T-helper 22 cell (primary cell): ENCODE results near the gene ASTN1.

Experiments used
- DNase-seq: peaks from one replicate; pipeline ENCODE4 v3.0.0-alpha.2; 2020; ENCODE audit warnings: low read depth

Gene ASTN1

DNA sequence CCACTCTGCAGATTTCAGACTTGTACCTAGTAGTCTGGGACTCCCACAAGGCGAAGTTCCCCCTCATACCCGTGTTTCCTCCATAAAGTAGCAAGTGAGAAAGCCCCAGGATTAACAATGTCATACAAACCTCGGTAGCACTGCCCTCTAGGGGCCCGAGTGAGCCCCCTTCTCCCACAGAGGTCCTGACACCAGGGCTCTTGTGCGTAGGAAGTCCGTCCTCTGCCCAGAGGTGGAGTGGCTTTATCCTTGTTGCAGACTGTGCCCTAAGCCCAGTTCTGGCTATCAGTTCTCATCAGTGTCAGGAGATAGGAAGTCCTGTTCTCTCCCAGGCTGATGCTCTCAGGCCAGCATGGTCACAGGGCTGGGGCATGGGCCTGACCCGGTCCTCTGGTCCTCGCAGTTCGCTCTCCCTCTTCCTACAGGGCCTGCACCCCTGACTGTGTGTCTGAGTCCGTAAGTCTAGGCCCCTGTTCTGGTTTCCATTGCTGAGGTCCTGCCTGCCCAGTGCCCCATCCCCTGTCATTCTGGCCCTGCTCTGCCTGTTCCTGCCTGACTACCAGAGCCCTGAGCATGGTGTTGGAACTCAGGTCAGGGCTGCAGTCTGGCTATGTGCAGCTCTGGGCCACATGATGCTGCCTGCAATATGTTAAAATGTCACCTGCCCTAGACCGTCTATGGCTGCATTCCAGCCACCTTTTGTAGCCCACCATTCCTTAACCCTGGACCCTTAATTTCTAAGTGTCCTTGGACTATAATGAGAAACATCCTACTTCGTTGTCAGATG is 285.6 kb downstream of the ASTN1 start:
- DNase-seq, result no peak

DNA sequence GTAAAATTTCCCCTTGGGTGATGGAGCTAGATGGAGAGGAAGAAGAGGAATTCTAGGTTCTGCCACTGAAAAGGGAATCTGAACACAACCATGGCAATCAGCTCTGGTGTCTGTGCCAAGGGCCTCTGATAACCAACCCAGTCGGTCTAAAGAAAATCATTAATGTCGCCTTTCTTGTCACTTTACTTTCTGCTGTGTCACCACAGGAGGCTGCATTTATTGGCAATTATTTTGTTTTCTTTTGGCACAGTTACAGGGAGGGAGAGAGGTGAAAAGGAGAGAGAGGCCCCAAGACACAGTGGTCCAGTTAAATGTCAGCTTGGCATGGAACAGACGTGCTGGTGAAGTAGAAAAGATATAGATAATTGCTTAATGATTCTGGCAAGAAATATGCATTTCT is 287.0 kb downstream of the ASTN1 start:
- no peak for DNase-seq

- DNase-seq, result no peak
These were observed 287.5 kb downstream of the ASTN1 start for GRCh38 chr1:176876966-176877515.

DNA sequence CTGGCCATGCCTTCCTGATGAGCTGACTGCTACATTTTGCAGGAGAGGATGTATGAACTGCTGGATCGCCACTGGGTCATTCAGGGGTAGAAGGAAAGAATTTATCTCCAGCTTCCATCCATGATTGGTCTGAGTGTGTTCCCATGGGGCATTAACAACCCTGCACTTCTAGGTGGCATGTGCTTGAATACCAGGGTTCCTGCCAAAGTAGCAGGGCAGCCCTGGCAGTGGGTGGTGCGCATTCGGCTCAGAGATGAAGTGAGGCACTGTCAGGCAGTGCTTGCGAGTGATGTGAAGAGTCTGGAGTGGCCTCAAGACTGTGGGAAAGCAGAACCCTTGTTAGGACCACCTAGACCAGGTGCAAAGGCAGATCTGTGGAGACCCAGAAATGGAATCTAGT is 294.9 kb downstream of the ASTN1 start:
- DNase-seq, result no peak

- no peak for DNase-seq
These were observed 298.3 kb downstream of the ASTN1 start for GRCh38 chr1:176866011-176866714.

DNA sequence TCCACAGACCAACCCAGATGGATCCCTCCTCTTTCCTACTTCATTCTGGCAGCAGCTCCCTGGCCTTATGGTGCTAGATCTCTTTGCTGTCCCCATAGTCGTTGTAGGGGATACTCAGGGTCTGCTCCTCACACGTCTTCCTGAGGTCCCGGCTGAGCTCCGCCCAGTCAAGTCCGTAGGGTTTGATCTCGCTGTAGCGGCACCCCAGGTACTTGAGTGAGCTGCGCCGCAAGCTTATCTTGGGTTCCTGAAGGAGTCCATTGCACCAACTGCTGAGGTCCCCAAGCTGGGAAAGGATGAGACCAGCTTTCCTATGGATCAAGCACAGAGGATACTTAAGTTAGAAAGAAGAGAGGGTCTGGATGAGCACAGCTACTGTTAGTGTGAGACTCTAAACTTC is 300.3 kb downstream of the ASTN1 start:
- DNase-seq, result no peak

- no peak for DNase-seq
These were observed 300.9 kb downstream of the ASTN1 start for GRCh38 chr1:176863613-176864012.

DNA sequence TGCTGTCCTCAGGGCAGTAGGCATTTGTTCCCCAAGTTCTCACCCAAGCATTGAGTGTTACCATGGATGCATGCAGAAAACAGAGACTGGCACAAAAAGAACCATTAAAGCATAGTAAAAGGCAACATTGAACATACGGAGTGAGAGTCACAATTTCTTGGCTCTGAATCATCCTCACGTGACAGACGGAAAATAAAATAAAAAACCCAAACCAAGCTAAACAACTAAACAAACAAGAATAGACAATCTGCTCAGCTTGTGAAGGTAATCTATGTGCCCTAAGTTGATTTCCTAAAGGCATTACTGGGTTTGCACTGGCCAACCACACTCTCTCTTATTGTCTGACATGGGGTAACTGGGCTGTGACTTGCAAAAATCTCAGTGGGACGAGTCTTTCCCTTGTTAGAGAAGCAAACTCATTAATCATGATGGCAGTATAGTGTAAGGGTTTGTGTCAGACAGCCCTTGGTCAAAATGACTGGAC is 306.0 kb downstream of the ASTN1 start:
- no peak for DNase-seq

- no peak for DNase-seq
These were observed 306.9 kb downstream of the ASTN1 start for GRCh38 chr1:176857632-176858031.

- DNase-seq, result no peak
These were observed 309.5 kb downstream of the ASTN1 start for GRCh38 chr1:176854758-176855745.

DNA sequence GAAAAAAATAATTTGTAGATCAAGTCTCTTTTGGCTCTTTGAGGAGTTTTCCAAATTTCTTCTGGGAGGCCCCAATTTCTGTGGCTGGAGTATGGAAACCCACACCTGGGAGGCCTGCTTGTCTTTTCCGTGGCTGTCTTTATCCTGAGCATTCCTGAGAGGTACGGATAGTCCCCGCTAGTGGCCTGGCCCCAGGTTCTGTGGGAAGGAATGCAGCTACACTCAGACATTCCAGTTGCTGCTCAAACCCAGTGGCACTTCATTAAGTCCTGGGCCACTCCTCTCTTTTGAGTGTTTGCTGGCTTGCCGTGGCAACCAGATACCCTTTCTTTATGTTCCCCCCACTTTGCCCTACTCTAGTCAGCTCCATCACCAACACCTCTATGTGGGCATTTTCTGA is 310.4 kb downstream of the ASTN1 start:
- DNase-seq, result no peak

GRCh38 chr1:176853503-176853902 is 311.0 kb downstream of the ASTN1 start:
- no peak for DNase-seq

DNA sequence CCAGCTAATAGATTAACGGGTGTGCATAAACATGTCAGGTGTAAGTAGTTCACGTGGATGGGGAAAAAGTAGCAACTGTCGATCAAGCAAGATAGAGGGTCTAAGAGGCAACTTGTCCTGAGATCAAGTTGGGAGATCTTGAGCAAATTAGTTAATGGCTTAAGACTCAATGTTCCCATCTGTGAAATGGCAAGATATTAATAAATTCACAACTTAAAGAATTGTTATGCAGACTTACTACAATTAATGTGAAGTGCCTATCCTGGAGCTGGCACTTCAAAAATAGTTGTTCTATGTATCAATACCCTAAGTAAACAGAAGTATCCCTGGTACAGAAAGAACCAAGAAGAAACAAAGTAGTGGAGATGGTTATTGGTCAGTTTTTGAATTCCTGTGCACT is 312.4 kb downstream of the ASTN1 start:
- DNase-seq, result no peak

DNA sequence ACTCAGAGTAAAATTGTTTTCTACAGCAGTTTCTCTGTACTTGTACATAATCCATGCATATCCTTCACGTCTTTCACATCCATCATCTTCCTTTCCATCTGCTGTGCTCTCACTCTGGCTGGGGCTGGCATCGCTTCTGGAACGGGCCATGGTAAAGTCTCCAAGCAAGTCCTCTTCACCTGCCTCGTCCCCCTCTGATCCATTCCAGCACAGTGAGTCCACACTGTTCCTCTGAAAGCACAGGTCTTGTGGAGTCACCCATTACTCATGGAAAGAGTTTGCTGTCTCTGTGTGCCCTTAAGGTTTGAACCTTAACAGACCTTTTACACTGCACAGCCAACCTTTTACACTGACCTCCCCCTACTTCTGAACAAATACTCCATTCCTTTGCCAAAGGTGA is 313.6 kb downstream of the ASTN1 start:
- DNase-seq, result no peak

DNA sequence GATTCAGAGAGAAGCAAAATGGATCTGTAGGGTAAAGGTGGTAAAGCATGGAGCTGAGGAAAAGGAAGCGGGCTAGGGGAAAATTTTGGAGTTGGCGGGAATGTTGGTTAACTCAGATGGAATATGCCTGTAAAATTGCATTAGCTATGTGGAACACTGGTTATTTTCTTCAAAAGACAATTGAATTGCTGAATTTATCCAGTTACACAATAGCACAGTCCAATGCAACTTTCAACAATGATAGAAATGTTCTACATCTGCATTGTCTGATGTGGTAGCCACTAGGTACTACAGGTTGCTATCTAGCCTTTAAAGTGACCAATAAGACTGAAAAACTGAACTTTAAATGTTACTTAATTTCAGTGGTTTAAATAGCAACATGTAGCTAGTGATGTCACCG is 315.2 kb downstream of the ASTN1 start:
- DNase-seq, result no peak

DNA sequence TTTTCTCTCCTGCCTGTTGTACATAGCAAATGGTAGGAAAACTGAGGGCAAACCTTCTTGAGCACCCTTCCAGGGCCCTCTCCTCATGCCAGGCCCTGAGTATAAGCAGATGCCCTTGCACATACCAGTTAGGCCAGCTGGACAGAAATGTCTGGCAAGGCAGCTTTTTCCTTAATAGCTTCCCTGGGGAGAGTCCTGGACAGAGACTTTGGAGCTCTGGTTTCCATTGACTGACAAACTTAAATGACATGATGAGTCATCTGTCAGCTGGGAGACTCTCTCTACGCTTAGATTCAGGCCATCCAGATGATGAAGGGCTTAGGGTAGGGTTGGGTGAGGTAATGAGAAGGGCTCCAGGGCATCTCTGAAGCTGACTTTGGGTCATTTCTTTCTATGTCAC is 317.5 kb downstream of the ASTN1 start:
- DNase-seq, result no peak

- DNase-seq, result no peak
These were observed 320.9 kb downstream of the ASTN1 start for GRCh38 chr1:176843352-176844297.

DNA sequence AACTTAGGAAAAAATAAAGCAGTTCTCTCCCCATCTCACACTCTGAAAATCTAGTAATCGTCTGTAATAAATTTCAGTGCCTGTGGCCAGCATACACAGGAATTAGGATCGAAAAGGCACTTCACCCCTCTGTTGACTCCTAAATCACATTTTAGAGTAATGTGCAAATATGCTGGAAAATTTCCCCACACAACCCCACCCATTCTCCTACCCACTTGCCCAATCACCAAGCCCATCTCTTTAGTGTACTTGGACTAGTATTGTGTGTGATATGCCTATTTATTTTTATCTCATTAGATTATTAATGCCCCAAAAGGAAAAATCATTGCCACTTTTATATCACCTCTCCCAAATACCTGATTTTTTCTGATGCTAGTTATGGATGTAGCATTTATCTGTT is 323.3 kb downstream of the ASTN1 start:
- no peak for DNase-seq

- DNase-seq, result no peak
These were observed 325.3 kb downstream of the ASTN1 start for GRCh38 chr1:176839216-176839615.

GRCh38 chr1:176838276-176838995 is 326.1 kb downstream of the ASTN1 start:
- no peak for DNase-seq
